GM18861 (cell line): ENCODE measurements around the gene SLC17A7.

Source experiments
- ATAC-seq: cut with Tn5 transposase; IDR thresholded peaks from one replicate; pipeline ENCODE4 v1.9.1; 2021; ENCODE audit not compliant: unreplicated experiment

The SLC17A7 gene

GRCh38 chr19:49383599-49383998 is 57.7 kb downstream of the SLC17A7 start:
- no peak for ATAC-seq

GRCh38 chr19:49382639-49383038 is 58.7 kb downstream of the SLC17A7 start:
- ATAC-seq: no peak

- no peak for ATAC-seq
Measured at GRCh38 chr19:49380391-49380790, 60.9 kb downstream of the SLC17A7 start.
